HG03571 (cell line): ENCODE data around the gene RP2.

ENCODE experiments used
- ATAC-seq: cut with Tn5 transposase; IDR thresholded peaks from one replicate; pipeline ENCODE4 v1.9.1; 2021; ENCODE audit not compliant: unreplicated experiment

The RP2 gene

GRCh38 chrX:46841346-46841745 is 4.5 kb downstream of the RP2 start:
- no peak for ATAC-seq

GRCh38 chrX:46844913-46845312 is 8.1 kb downstream of the RP2 start:
- ATAC-seq: no peak

- no peak for ATAC-seq
These were observed 13.1 kb downstream of the RP2 start for GRCh38 chrX:46849933-46850332.

- no peak for ATAC-seq
These were observed 13.9 kb downstream of the RP2 start for GRCh38 chrX:46850771-46851170.

DNA sequence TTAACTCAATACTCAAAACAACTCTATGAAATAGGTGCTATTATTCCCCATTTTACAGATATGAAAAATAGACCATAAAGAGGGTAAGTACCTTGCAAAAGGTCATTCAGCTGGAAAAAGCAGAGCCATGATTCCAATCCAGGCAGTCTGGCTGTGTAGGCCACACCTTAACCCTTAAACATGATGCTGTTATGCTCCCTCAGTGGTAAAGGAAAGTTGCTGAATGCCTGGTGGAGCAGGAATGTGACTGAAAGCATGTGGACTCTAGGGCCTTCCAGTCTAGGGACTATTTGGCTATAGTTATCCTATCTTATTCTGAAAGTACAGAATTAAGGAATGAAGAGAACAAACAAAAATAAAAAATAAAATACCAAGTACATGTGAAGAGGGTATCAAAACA is 19.6 kb downstream of the RP2 start:
- ATAC-seq: no peak

DNA sequence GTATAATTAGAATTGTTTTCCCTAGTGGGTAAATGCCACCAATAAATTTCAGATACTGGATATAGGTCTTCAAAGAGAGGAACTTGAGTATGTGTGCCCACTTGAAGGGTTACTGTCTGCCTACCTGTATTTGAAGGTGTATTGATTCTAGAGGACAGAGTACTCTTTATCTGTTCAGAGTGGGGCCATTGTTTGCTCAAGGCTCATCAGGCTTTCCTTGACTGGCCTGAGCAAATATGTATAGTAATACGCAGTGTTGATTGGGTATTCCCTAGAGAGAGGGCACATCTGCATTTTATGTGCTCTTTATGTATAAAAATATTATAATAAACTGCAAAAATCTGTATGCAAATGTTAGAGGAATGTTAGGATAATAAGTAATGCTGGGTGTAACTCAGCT is 23.7 kb downstream of the RP2 start:
- no peak for ATAC-seq

- ATAC-seq: no peak
These were observed 26.2 kb downstream of the RP2 start for GRCh38 chrX:46863072-46863471.

GRCh38 chrX:46864606-46865005 is 27.8 kb downstream of the RP2 start:
- ATAC-seq: no peak

GRCh38 chrX:46865281-46865680 is 28.4 kb downstream of the RP2 start:
- no peak for ATAC-seq

DNA sequence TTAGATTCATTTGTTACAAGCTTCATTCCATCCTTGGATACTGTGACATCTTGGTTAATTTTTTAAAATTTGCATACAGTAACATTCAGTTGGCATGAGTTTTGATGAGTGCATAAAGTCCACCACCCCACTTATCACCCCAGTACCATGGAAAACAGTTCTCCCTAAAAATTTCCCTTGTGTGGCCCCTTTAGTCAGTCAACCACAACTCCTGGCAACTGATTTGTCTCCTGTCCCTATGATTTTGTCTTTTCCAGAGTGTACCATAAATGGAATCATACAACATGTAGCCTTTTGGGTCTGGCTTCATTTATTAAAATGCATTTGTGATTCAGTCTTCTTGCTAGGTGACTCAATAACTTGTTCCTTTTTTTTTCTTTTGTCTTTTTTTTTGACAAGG is 29.9 kb downstream of the RP2 start:
- ATAC-seq: no peak

DNA sequence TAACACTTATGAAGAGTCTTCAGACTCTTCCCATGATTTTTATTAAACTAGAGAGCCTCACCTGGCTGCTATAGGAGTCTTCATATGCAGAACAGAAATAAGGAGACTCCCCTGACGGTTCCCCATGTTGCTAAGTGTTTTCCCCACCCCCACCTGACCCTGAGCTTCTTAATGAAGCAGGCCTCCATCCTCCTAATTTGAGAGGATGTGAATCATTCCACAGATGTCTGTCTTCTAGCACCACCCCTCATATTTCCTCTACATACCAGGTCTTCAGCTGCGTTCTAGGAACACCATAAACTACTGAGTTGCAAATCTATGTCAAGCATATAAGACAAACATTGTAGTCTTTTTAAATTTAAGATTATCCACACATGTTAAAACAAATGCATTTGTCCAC is 36.9 kb downstream of the RP2 start:
- ATAC-seq: no peak

DNA sequence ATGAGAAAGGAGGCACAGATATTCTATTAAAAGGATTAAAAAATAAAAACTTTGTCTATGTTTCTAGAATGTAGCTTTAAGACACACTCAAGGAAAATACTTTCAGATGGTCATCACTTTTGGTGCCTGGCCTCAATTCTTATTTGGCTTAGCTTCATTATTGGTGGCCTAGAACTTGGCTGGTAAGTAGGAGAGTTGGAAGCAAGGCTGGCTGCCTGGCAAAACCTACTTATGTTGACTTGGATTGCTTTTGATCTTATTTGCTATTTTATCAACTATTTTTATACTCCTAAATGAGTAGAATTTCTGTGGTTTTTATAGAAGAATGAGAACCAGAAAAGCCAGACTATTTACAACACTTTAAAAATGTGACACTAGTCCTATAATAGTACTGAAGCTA is 40.1 kb downstream of the RP2 start:
- ATAC-seq: no peak

DNA sequence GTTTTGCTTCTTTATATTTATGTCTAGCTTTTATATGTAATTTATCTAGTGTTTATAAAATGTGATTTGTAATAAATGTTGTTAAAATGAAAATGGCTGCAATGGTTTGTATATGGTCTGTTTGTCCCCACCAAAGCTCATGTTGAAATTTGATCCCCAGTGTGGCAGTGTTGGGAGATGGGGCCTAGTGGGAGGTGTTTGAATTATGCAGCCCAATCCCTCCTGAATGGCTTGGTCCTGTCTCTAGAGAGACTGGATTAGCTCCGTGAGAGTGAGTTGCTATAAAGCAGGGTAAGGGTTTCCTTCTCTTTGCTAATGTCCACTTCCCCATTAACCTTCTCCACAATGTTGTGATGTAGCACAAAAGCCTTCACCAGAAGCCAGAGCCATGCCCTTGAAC is 45.4 kb downstream of the RP2 start:
- ATAC-seq: no peak

DNA sequence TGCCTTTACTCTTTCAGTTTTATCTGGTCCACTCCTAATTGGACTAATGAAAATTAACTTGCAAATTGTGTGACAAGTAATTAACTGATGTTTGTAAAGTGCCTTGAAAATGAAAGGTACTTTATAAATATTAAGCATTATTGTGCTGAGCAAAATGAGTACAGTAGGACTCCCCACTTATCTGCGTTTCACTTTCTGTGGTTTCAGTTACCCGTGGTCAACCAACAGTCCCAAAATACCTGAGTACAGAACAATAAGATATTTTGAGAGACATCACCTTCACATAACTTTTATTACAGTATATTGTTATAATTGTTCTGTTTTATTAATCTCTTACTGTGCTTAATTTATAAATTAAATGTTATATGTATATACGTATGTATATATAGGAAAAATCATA is 48.0 kb downstream of the RP2 start:
- ATAC-seq: no peak

GRCh38 chrX:46898207-46898606 is 61.4 kb downstream of the RP2 start:
- no peak for ATAC-seq

GRCh38 chrX:46903458-46904242 is 66.8 kb downstream of the RP2 start:
- ATAC-seq: peak; percentile 71

- ATAC-seq: no peak
These were observed 67.8 kb downstream of the RP2 start for GRCh38 chrX:46904626-46905025.

- no peak for ATAC-seq
These were observed 73.6 kb downstream of the RP2 start for GRCh38 chrX:46910415-46910814.

- no peak for ATAC-seq
These were observed 75.3 kb downstream of the RP2 start, which contains the start of gene JADE3 for GRCh38 chrX:46912098-46912602. JADE3 (plus strand) TSS chrX:46912421; CDS start chrX:46984895, 72,474 bp downstream.

- ATAC-seq: no peak
These were observed 76.0 kb downstream of the RP2 start for GRCh38 chrX:46912603-46913491.

DNA sequence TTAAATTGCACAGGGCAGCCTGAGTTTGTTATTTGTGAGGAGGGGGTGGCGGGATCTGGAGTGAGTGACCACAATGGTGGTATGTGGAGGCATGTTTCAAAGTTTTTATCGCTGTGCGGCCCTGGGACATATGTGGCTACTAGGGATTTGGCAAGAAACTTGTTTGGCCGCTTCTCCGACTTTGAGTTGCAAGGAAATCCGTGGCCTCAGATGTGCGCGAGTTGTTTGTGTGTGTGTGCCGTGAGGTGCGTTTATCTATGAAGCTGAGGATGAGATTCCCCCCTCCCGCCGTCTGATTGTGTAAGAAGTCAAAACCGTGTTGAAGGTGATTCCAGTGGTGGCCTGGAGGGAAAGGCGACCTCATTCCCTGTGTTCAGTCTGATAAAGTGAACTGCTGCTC is 76.8 kb downstream of the RP2 start:
- no peak for ATAC-seq

DNA sequence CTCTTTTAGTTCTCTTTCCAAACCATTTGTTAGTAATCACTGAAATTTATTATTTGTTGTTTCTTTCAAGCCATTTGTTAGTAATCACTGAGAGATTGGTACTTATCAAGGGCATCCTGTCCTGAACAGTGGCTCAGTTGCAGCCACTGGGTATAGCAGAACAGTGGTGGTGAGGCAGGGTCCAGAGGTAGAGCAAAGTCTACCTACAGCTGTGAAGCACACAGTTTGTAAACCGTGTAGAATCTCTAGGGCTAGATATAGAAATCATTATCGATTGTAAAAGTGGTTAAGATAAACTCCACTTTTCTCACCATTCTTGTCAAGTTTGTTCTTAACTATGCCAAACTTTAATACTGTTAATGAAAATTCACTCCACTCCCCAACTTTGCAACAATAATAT is 79.4 kb downstream of the RP2 start:
- ATAC-seq: no peak
